Hepatic stellate cell (primary cell): ENCODE results near the gene PUSL1.

Source experiments
- DNase-seq: peaks from one replicate; pipeline ENCODE4 v3.0.0; 2011; ENCODE audit warnings: low spot score

The PUSL1 gene

DNA sequence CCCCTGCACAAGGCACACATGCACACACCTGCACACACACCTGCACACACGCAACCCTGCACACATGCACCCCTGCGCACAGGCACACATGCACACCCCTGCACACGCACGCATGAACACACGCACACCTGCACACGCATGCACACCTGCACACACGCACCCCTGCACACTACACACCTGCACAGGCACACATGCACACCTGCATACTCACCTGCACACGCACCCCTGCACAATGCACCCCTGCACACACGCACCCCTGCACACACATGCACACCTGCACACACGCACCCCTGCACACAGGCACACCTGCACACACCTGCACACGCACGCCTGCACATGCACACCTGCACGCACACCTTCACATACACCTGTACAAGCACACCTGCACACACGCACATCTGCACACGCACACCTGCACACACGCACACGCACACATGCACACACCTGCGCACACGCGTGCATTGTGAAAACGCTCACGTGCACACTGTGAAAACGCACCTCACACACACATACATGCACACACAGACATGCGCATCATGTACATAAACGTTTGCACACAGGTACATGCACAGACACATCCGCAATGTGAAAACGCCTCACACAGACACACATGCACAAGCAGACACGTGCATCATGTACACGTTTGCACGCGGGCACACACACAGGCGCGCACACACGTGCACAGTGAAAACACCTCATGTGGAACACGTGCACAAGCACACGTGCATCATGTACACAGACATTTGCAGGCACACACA is 32.6 kb downstream of the PUSL1 start:
- DNase-seq, result no peak

DNA sequence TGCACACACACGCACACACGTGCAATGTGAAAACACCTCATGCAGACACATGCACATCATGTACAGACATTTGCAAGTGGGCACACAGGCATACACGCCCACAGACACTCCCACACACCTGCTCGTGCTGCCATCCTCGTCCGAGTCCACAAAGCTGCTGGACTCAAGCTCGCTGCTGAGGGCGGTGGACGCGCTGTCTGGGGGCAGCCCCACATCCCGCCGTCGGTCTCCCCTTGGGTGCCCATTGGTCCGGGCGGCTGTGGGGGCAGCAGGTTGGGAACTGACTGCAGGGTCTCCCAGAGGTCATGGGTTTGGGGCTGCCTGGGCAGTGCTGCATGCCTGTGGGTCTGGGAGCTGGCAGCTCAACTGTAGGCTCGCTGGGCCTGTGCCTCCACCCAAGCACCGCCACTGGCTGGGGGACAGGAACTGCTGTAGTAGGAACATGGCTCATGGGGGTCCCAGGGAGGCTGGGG is 33.2 kb downstream of the PUSL1 start:
- DNase-seq, result no peak

DNA sequence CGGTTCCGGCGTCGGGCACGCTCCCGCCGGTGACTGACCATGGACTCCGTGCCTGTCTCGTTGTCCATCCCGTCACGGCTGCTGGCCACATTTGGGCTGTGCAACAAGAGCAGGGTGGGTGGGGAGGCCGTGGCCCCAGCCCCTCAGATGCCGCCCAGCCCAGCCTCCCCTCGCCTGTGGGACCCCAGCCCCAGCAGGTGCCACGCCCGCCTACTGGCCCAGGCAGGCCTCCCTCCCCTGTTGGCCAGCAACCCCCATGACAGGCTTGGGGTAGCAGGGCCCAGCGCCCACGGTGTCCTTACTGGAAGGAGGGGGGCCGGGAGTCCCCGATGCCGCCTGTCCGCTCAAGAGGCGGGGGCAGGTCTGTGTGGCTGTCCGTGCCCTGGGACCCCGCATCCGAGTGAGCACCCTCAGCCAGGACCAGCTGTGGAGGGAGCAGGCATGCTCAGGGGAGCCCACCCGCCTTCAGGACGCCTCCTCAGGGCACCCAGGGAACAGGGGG is 33.7 kb downstream of the PUSL1 start:
- no peak for DNase-seq

DNA sequence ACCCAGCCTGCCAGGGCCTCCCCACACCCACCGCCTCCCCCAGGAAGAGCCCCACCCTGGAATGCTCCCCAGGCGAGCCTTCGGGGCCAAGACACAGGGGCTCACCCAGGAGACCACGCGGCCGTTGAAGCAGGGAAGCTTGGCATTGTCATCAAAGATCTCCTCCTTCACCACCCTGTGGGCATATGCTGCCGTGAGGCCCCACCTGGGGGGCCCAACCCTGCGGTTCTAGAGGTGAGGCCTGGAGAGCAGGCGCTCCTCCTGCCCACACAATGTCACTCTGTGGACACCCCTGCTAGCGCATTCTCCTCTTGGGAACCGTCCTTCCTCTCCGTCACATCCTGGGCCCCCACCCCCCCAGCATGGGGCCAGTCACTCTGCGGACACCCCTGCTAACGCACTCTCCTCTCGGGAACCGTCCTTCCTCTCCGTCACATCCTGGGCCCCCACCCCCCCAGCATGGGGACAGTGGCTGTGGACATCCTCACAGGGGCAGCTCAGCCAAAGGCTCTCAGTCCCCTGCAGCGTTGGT is 34.3 kb downstream of the PUSL1 start:
- no peak for DNase-seq

DNA sequence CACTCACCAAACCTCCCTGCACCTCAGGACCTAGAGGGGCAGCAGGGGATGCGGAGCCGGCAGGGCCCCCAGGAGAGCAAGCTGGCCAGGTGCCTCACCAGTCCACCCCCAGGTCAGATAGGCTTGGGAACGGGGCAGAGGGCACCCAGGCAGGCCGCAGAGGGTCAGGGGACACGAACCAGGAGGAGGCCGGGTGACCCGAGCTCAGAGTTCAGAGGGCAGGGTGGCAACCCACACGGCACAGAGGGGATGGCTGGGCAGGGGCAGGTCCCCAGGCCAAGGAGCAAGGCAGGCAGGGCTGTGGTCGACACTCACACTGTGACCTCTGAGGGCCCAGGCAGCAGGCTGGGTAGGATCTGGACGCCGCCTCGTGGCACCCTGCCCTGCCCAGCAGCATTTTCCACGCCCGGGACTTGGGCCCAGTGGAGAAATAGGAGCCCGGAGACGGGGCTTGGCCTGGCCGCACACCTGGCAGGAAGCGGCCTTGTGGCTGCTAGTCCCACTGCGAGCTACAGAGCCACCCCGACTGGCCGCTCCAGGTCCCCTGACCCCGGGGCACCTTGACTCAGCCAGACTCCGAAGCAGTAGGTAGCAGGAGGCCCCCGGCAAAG is 35.5 kb downstream of the PUSL1 start:
- no peak for DNase-seq

DNA sequence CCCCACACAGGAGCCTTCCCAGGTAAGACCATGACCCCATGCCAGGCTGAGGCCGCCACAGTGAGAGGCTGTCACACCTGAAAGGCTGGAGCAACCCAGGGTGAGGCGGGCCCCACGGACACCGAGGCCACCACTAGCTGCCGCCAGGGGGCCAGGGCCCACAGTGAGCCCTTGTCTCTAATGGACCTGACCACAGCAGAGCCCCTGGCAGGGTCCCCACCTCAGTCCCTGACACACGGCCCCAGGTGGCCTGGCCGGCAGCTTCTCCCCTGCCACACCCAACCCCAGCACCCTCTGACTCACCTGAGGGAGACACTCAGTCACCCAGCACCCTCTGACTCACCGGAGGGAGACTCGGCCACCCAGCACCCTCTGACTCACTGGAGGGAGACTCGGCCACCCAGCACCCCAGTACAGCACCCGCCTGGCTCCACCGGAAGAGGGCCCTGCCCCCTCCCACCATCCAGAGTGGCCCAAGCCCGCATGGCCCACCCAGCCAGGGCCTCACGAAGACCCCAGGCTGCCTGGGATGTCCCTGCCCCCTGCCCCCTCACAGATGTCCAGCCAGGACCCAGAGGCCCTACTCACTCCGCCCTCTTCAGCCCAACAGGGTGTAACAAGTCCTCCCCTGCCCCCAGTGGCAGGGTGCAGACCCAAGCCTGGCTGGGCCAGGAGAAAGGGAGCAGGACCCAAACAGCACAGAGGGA is 36.4 kb downstream of the PUSL1 start:
- peak; percentile 87 for DNase-seq

DNA sequence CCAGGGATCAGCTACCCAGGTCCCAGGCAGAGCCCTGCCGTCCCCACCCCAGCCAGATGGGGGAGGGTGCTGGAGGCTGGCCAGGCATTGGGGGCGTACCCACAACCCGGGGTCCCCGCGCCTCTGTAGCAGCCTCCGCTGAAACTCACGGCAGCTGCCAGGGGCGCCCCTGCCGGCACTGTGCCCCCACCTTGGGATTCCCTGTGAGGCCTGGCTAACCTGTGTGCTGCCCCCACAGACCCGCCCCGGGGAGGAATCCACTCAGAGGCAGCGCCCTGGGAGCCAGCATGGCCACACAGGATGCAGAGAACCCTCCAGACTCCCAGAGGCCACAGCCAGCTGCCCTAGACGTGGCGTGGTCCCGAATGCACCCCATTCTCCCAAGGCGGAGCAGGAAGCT is 37.0 kb downstream of the PUSL1 start:
- peak; percentile 53 for DNase-seq

DNA sequence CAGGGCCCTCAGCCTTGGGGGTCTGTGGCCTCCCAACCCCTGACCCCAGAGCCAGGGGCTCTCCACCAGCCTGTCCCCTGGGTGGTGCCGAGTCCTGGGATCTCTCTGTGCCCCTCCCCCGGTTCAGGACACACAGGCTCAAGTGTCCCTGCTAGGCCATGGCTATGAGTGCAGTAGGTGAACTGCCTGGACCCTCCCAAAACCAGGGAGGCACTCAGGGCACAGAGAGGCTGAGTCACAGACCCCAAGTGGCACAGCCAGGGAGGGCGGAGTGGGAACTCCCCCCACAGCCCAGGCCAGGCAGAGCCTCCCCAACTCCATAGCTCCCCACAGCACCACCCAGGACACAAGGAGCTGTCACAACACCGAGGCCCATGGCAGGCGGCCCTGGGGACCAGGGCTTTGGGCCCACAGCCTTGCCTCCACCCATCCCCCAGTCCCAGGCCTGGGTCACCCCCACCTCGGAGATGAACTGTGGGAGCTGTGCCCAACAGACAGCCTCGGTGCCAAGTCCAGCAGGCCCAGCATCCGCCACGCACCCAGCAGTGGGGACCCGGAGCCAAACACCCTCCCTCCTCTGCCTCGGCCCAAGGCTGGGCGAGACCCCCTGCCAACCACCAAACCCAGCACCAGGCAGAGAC is 37.6 kb downstream of the PUSL1 start:
- no peak for DNase-seq

DNA sequence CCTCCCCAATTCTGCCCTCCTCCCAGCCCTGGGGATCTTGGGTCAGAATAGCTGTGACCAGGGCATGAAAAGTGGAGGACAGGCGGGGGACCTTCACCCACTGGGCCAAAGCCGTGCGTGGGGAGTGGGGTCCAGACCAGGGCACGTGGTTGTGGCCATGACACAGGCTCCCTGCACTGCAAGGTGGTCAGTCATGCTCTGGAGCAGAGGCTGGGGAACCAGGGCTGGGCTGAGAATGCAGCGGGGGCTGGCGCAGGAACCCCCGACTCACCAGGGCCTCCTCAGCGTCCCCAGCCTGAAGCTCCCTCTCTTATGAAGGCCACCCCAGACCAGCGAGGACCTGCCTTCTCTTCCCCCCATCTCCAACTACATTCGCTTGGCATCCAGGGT is 38.1 kb downstream of the PUSL1 start:
- DNase-seq, result no peak

DNA sequence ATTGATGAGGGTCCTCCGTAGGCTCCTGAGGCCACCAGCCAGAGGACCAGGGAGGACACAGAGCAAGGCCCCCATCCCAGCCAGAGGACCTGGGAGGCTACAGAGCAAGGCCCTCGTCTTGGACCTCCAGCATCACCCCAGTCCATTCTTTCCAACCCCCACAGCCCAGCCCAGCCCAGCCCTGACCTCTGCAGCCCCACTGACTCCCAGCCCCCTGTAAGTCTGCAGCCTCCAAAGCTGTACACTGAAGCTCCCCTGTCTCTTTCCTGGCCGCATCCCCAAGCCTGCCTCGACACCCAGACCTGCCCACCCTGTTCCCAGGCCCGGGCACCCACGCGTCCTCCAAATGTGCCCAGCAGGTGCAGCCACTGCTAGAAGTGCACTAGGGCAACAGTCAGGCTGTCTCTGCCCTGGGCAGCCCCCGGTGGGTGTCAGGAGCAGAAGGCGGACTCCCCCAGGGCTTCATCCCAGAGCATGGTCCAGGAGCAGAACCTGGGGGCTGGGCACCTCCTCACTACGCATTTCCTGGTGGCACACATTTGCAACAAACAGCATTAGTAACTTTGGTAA is 38.7 kb downstream of the PUSL1 start:
- DNase-seq, result no peak

DNA sequence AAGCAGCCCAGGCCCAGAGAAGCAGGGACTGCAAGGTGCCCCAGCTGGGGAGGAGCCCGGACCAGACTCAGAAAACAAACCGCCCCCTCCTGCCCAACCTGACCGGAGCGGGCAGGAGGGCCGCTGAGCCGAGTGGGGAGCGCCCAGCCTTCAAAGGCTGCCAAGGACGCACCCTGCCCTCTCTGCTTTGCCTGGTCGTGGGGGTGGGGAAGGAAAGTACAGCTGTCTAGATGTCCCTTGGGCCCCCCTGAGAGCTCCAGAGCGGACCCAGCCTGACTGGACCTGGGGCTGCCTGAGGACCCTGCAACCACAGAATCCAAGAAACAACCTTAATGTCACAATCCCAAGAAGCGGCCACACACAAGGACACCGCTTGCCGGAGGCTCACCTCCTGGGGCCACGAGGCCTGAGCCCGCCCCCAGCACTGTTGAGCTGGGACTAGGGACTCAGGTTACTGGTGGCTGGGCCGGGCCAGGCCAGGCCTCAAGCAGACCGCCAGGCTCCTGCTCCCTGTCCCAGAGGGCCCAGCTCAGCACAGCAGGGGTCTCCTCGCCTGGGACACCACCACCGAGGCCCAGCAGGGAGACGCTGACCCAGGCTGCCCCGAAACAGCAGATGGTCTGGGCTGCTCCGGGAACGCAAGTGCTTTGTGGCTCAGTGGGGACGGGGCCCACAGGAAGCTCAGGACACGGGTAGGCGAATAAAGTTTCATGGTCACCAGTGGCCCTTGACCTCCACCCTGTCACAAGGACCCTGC is 39.4 kb downstream of the PUSL1 start:
- DNase-seq, result no peak

DNA sequence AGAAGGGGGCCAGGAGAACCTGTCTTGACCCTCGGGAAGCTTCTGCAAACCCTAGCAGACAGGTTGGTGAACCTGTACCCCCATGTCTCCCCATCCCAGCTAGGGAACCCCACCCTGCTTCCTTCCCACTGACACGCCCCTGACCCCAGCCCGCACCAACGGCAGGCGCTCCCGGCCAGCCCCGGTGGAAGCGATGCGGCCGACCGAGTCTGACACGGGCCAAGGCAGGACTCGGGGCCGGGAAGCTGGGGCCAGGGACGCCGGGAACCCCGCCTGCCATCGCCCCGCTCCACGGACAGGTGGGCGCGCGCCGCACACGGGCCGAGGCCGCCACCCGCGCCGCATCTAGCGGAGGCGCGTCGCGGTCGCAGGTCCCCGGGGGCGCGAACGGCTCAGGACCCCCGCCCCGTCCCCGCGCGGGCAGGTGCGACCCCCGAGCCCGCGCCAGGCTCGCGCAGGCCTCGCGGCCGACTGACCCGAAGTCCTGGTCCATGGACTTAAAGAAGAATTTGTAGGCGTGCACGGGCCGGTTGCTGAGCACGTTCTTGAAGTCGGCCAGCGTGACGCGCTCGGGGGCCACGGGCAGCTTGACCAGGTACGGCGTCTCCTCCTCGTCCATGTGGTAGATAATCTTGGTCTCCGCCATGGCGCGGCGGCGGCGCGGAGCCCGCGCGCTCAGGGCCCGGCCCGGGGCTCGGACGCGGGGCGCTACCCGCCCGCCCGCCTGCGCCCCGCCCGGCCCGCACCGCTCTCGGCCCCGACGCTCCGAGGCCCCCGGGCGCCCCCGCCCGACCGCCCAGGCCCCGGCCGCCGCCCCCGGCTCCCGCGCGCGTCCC is 40.2 kb downstream of the PUSL1 start:
- no peak for DNase-seq

DNA sequence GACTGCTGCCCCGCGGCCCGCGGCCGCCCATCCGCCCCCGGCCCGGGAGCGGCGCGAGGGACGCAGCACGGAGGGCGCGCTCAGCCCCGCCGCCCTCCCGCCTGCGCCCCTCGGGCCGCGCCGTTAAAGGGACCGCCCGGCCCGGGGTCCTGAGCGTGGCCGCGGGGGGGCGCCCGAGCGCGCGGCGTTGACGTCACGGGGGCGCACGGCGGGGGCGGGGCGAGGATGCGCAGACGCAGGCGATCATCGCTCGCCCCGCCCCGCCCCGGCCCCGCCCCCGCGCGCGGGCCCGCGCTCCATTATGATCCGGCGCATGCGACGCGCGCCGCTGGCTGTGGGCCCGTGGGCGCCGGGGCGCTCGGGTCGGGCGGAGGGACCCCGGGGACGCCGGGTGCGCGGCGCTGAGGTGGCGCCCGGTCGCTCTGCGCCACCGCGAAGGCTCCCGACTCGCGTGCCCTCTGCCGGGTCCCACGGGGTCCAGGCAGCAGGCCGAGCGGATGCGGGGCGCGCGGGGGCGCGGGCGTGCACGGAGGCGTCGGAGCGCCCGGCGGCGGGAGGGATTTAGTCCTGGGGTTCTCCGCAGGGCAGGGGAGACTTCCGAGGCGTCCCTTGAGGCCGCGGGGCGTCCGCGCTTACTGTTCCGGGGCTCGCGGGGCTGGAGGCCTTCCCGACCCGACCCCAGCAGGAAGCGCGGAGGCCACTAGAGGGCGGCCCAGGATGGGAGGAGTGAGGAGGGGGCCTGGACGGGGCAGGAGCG is 41.0 kb downstream of the PUSL1 start, which contains the start of gene DVL1:
DVL1 (minus strand) TSS at position 163 of the 757 bp plus-strand sequence. CDS start 353 bp downstream, outside the sequence.
- peak; percentile 82 for DNase-seq

DNA sequence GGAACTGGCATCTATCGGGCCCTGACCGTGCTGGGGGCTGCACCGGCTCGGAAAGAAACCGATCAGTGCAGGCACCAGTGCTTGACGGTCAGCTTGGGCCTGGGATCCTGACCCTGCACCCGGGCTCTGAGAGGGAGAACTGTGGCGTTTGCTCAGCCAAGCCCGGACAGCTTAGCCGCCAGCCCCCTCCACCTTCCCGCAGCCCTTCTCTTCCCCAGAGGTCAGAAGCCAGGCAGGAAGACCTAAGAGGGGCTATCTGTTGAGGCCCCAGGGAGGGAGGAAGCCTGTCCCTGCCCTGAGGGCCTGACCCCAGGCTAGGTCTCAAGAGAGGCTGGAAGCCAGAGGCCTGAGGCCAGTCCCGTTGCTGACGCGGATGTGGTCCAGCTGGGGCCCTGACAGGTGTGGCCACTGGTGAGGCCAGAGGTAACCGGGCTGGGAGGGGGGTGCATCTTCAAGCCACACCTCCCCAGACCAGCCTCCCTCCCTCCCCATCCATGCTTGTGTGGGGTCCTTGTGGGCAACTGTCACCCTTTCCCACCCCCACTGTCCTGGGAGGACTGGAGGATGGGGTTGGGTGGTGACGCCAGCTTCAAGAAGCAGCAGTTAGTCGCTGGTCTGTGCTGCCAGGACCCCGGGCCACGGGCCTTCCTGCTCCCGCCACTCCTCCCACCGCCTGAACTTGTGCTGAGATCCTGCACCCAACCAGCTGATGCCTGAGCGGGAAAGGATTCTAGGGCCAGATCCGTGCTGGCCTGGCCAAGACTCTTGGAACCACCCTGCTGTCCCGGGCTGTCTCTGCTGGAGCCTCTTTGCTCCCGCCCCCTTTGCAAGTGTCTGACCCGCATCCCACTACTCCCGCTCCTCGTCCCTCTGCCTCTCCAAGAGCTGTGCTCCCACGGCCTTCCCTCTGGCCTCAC is 43.4 kb downstream of the PUSL1 start:
- DNase-seq, result peak; percentile 59

DNA sequence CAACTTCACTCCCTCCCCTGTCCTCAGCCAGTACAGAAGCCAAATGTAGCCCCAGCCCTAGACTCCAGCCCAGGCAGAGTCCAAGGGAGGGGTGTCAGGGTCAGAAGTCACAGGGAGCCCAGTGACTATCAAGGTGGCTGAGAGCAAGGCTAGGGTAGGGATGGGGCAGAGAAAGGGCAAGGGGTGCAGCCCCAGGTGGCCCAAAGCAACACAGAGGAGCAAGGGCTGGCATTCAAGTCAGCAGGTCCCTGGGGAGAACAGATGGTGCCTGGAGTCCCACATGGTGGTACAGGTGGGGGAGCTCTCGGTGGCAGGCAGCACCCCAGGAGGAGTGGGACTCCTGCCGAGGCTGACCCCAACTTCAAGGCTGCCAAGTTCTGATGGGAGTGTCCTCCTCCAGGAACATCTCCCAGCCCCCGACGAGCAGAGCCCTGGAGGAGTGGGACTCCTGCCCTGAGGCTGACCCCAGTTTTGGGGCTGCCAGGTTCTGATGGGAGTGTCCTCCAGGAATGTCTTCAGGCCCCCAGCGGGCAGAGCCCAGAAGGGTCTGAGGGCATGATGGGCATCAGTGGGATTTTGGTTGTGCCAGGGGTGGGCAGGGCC is 44.5 kb downstream of the PUSL1 start:
- no peak for DNase-seq

DNA sequence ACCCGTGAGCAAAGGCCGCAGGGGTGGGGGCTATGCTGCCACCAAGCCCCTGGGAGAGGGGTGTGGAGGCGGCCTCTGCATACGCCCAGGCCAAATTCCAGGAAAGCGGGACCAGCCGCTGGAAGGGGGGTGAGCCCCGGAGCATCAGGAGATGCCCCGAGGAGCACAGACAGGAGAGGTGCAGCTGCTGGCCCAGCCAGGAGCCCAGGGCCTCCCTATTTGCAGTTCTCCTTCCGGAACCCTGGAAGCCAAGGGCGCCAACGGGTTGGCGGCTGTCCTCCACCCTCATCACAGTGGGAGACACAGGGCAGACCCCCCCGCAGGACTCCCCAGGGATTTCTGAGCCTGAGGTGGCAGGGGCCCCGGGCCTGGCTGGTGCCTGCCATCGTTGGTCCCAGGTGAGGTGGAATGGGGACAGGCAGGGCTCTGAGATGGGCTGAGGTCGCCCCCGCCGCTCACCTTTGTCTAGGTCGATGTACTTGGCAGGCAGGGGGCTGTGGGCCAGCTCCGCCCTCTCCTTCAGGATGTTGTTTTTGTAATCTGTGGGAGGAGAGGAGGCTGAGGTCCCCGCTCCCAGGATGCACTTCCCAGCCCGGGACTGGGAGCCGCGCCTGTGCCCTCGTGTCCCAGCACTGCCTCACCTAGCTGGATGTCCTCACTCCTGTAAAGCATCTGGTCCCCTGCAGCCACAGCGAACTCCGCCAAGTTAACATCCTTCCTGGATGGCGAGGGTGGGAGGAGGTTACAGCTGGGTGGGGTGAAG is 45.2 kb downstream of the PUSL1 start:
- DNase-seq, result no peak
